Skeletal muscle cell (primary cell): ENCODE data around the gene CELSR1.
"Not testable (repeated sequence)": the region's sequence is repeated elsewhere in the genome, so short reads cannot be mapped to it uniquely, and the experiment has no call there.

ENCODE experiments used
- DNase-seq: peaks from one replicate; pipeline ENCODE4 v3.0.0-alpha.2; 2010; ENCODE audit warnings: low read depth
- H3K4me3 ChIP-seq: 2 replicates; pipeline ENCODE4 v1.5.1; 2011; ENCODE audit warnings: low read depth, mild to moderate bottlenecking, control low read depth, low read length, moderate library complexity

The CELSR1 gene

DNA sequence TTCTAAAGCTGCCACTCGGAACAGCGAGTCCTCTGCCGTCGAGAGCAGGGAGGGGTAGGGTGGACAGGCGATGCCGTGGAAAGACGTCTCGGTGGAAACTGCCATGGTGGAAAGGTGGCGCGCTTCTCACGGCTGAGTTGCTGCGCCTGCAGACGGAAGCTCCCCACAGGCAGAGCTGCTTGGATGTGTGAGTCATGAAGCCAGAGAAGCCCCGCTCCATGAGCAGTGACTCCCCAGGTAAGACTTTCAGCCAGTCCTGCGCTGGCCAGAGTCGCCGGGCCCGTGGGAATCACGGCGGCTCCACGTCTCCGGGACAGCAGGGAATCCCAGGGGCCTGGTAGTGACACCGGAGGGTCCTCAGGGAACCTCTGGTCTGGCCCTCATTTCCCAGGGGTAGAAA lies 205.9 kb downstream of the CELSR1 start:
- no peak overlapping the region for H3K4me3 ChIP-seq
- DNase-seq: no peak

DNA sequence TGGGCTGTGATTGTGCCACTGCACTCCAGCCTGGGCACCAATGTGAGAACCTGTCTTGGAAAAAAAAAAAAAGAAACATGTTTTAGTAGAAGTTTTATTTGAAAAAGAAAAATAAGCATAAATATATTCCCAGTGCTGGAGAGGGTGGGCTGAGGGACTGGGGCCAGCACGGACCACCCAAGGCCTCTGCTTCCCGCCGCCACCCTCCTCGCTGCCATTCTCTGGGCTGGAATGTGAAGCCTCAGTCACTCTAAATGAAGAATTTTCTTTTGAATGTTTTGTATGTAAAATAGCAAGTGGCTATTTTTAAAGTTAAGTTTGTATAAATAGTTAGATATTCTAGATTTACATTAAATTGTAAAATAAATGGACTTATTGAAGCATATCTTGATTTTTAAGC lies 207.0 kb downstream of the CELSR1 start:
- DNase-seq: no peak
- H3K4me3 ChIP-seq: no peak overlapping the region

DNA sequence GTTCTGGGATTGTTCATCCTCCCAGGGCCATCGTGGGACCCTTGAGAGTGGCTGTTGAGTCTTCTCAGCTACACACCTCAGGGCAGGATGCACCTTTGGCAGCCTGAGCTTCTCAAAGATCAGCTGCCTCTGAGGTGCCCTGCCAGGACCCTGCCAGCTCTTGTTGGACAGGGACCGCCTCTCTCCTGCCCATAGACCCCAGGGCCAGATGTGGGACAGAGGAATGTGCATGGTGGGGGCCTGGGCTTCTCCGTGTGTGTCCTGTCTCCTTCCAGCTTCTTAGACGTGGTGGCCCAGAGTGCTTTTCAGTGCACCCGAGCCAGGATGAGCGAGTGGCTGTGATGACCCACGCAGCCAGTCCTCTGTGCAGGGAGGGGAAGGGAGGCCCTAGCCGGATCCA lies 207.8 kb downstream of the CELSR1 start:
- H3K4me3 ChIP-seq: no peak overlapping the region
- DNase-seq: no peak

DNA sequence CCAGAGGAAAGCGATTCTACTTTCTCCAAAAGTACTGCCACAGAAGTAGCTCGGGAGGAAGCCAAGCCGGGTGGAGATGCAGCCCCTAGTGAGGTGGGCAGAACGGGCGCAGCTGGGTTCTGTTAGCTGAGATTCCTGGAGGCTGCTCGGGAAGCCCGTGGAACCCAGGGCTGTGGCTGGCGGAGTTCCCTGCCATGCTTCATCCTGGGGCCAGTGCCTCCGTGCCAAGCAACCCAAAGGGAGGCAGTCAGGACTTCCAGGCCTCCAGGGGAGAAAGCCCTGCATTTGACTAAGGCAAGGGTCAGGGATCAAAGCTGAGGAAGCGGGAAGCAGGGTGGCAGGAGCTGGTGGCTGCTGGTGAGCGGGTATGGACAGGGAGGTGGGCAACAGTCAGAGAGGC lies 208.6 kb downstream of the CELSR1 start:
- DNase-seq: no peak

DNA sequence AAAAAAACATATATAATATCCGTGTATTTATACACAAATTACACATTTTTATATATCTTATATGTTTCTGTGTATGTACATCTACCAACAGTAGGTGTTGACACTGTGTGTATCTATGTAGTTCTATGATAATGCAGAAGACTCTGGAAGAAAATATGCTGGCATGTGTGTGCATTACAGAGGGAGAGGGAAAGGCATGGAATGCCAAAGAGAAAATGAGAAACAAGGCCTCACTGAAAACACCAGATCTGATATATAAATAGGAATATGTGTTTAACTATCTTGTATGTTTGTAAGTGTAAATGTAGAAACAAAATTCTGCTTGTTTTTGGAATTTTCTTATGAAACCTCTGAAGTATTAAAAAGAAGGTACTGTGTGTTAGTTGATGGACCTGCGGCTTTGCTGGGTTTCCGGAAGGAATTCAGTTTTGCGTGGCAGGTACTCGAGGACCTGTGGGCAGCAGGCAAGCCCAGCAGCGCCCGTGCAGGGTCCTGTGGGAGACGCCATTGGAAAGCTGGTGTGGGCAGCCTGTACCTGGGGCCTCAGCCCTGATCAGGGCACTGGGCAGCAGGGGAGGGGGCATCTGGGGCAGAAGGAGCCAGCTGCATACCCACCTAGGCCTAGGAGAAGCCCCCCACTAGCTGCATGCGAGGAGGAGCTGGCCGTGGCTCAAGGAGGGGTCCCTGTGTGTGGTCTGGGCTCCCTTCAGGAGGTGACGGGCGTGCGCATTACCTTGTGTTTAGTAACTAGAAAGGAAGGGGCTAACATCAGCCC lies 209.5 kb downstream of the CELSR1 start:
- no peak for DNase-seq
- H3K4me3 ChIP-seq: no peak overlapping the region

More for the DNA sequence above, 208.6 kb downstream of the CELSR1 start:
- no peak overlapping the region for H3K4me3 ChIP-seq

DNA sequence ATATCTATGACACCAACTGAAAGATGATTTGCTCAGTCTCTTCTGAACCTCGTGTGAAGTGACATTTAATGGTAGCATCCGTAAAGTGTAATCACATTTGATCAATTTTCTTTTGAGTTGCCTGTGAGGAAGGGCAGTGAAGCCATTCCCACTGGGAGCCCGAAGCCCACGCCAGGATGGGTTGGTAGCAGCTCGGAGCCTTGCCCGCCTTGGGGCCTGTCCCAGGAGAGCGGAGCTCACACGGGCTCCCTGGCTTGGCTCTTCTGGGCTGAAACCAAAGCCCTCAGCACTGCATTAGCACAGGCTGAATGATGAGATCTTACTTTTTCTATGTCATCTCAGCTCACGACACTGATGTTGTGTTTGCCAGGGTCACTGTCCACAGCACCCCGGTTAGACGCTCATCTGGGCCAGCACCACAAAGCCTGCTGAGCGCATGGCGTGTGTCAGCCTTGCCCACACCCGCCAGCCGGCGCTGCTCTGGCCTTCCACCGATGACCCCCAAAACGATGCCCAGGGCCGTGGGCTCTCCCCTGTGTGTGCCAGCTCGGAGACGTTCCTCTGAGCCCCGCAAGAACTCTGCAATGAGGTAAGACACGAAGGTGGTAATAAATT lies 211.2 kb downstream of the CELSR1 start:
- DNase-seq: no peak
- H3K4me3 ChIP-seq: no peak overlapping the region

DNA sequence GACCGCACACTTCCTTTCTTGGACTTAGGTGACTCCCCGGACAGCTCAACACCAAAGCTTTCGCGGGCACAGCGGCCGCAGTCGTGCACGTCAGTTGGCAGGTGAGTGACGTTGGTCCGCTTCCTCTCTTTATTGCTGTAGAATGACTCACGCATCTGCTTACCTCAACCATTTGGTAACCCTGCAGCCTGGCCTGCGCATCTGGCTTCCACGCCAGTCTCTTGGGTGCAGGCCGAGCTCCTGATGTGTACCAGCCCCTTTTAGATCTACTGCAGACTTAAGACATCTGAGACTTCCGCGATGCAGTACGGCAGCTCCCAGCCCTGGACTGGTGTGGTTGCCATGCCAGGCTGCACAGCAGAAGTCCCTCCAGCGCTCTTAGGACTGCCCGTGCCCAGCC lies 214.3 kb downstream of the CELSR1 start:
- DNase-seq: no peak

DNA sequence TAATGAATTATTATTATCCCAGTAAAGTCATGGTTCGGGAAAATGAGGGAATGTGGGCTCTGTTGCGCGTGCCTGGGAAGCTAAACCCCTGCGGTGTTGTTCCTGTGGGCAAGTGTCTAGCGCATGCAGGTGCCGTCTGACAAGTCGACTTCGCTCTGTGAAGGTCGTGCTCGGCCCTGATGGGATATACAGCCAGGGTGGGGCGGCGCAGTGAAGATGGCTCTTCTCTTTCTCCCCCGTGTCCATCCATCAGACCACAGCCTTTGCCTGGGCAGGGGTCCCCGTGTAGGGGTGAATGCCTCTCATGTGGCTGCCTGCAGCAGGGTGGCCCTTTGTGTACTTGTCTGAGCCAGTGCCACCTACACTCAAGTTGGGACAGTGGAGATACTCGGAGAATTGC lies 214.7 kb downstream of the CELSR1 start:
- DNase-seq: no peak
- H3K4me3 ChIP-seq: no peak overlapping the region

More for the DNA sequence above, 214.3 kb downstream of the CELSR1 start:
- H3K4me3 ChIP-seq: no peak overlapping the region

DNA sequence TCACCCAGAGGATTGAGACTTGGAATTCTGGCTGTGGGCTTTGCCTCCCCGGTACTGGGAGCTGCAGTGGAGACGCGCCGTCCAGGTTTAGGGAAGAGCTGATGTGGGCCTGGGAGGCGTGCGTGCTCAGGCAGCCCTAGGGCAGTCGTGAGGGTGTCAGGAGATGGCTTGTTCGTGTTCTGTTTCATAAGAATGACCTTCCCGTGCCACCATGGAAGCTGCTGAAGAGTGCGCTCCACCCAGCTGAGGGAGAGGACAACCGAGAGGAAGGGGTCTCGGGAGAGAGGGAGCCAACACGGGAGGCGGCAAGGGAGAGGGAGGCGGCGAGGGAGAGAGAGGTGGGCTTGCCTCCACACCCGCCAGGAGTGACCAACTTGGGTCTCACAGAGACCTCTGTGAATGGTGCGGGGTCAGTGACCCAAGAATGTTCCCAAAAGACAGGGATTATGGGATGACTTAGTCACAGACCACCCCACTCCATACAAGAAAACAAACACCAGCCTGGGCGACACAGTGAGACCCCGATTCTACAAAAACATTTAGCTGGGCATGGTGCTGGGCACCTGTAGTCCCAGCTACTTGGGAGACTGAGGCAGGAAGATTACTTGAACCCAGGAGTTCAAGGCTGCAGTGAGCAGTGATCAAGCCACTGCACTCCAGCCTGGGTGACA lies 216.6 kb downstream of the CELSR1 start:
- no peak for DNase-seq
- no peak overlapping the region for H3K4me3 ChIP-seq

DNA sequence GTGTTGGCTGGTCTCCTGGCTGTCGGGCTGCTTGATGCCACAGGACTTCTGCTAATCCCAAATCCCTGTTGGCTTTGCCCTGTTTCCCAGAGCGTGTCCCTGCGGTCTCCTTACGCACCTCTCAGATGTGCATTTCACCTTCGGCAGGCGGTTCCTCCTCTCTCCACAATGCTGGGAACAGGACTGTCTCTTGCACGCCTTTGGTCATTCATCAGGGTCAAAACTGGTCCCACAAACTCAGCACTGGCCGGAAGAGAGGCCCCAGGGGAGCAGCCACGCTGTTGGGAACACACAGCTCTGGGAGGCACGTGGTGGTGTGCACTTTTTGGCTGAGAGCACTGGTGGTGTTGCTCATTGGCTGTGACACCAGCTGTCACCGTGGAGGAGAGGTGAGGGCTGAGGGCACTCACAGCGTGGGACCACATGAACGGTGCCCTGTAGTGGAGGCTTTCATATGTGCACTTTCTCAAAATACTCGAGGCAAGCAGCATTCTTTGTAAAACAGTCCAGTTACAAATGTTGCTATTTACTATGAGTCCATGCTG lies 217.2 kb downstream of the CELSR1 start:
- no peak for DNase-seq
- H3K4me3 ChIP-seq: no peak overlapping the region

DNA sequence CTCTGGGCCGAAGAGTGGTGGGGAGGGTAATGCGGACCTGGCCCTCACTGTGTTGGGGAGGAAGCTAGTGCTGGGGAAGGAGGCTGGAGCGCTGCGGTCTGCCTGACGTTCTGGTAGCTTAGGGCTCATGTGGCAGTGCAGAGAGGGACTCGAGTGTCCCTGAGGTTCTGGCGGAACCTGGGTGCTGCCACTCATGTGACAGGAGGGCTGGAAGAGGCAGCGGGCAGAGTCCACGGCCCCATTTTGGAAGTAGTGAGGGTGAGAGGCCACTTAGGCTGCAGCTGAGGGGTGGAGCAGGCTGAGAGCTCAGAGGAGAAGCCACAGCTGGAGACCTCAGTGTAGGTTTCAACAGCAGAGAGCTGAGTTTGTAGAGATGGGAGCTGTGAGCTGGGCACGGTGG lies 218.1 kb downstream of the CELSR1 start:
- DNase-seq: no peak
- H3K4me3 ChIP-seq: no peak overlapping the region

DNA sequence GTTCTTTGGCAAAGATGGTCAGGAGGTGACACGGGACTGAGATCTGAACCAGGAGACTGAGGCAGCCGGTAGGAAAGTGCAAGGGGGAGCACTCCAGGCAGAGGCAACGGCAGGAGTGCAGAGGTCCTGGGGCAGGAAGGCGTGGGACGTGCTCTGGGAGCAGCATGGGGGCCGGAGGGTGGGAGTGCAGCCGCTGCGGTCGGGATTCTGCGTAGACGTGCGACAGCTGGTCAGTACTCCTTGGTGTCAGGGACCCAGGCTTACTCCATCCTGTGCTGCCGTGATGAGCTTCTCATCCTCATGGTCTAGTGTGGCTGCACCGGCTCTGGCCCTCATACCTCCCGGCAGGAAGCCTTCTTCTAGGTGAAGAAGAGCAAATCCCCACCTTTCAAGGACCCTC lies 218.8 kb downstream of the CELSR1 start:
- H3K4me3 ChIP-seq: no peak overlapping the region
- no peak for DNase-seq

DNA sequence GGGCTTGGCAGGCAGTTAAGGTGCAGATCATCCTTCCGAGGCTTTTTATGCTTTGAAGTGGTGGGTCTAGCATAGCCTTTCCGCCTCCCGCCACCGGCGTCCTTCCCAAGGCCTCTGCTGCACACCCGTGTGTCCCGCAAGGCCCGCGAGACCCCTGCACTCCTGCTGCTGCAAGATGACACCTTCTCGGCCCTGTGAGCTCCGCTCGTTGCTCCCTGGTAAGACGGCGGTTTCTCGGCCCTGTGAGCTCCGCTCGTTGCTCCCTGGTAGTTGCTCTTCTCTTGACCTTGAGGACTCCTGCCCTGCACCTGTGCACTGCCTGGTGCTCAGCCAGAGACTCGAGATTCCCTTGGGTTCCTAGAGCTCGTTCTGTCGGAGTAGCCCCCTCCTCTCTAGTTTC lies 219.8 kb downstream of the CELSR1 start:
- no peak for DNase-seq
- no peak overlapping the region for H3K4me3 ChIP-seq

DNA sequence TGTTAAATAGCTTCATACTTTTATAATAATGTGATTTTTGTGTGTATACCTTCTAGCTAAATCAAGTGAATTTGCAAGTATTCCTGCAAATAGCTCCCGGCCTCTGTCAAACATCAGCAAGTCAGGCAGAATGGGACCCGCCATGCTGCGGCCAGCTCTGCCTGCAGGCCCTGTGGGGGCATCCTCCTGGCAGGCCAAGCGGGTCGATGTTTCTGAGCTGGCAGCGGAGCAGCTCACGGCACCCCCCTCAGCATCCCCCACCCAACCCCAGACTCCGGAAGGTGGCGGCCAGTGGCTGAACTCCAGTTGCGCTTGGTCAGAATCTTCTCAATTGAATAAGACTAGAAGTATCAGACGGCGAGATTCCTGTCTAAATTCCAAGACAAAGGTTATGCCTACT lies 221.4 kb downstream of the CELSR1 start:
- DNase-seq: no peak
- H3K4me3 ChIP-seq: no peak overlapping the region

DNA sequence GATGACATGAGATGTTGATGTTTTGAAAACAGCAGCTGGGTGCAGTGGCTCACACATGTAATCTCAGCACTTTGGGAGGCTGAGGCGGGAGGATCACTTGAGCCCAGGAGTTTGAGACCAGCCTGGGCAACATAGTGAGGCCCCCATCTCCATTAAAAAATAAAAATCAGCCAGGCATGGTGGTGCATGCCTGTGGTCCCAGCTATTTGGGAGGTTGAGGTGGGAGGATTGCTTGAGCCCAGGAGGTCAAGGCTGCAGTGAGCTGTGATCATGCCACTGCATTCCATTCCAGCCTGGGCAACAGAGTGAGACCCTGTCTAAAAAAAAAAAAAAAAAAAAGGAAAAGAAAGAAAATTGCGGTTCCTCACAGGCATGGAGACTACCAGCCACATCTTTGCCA lies 224.6 kb downstream of the CELSR1 start:
- not testable (repeated sequence) for H3K4me3 ChIP-seq, DNase-seq

DNA sequence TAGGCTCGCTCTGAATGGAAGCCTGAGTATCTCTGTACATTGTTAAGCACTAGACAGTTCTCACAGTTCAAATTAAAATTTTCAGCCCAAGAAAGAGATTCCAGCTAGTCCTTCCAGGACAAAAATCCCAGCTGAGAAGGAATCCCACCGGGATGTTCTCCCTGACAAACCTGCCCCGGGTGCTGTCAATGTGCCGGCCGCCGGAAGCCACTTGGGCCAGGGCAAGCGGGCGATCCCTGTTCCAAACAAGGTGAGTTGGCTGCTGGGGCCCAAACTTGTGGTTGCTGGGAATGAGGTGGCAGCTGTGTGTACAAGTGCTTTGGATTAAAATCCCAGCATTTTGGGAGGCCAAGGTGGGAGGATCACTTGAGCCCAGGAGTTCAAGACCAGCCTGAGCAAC lies 225.4 kb downstream of the CELSR1 start:
- no peak for DNase-seq

More for the DNA sequence above, 225.4 kb downstream of the CELSR1 start:
- H3K4me3 ChIP-seq: no peak overlapping the region
